ENCODE measurements around the gene EFNA4. TPM values are rescaled to one million over a fixed set of nuclear protein-coding genes. Genes with fewer than 3 reads are reported as not detected.

Gene EFNA4
- polyA plus RNA-seq, 2 of the 4 experiments (the other 2 are of a cell fraction), result 3.1 to 8.7 TPM

DNA sequence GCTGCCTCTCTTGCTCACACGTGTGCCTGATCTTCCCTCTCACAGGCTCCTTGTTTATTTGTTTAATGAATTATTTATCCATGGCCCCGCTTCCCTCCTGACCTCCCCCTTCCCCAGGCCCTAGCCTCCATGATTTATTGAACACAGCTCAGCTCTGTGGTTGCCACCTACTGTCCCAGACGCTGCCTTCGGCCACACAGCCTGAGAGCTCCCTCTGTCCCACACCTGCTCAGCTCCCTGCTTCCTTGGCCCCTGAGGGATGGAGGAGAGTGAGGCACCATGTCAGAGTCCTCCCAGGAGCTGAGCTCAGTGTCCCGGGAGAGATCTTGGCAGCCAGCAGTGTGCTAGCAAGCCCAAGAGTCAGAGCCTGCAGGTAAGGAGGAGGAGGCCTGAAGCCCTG lies 12.0 kb downstream of the EFNA4 start:
- FAIRE-seq (no peak), ATAC-seq (no peak), DNase-seq (ENCODE audit: low read depth in 1 of 2, low spot score in 1 of 2) (no peak)
- peaks cover 25% of the 10 kb centered on the region for H3K4me1 ChIP-seq
- no peak for TF ChIP-seq EHF (CRISPR knock-in tag; IDR thresholded peaks at IDR 0.05)
- no peak for TF ChIP-seq MYC (IDR thresholded peaks at IDR 0.05; ENCODE audit: borderline replicate concordance, low read length)
- TF ChIP-seq NFE2L2 (conservative IDR thresholded peaks at IDR 0.05; ENCODE audit: low read length), result no peak
- no peak for TF ChIP-seq FOSL2 (IDR thresholded peaks at IDR 0.05)
- TF ChIP-seq FOSL2 (CRISPR knock-in tag; IDR thresholded peaks at IDR 0.05), result no peak
- no peak for TF ChIP-seq NR3C1 (IDR thresholded peaks at IDR 0.05)
- TF ChIP-seq CBX8 (IDR thresholded peaks at IDR 0.05), result no peak
- no peak for TF ChIP-seq JUNB (IDR thresholded peaks at IDR 0.05)
- TF ChIP-seq HOXA7 (CRISPR knock-in tag; IDR thresholded peaks at IDR 0.05), result no peak
- TF ChIP-seq, protein P1, sequence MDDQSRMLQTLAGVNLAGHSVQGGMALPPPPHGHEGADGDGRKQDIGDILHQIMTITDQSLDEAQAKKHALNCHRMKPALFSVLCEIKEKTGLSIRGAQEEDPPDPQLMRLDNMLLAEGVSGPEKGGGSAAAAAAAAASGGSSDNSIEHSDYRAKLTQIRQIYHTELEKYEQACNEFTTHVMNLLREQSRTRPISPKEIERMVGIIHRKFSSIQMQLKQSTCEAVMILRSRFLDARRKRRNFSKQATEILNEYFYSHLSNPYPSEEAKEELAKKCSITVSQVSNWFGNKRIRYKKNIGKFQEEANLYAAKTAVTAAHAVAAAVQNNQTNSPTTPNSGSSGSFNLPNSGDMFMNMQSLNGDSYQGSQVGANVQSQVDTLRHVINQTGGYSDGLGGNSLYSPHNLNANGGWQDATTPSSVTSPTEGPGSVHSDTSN (IDR thresholded peaks at IDR 0.05), result no peak
- no peak for TF ChIP-seq TFCP2L1 (CRISPR knock-in tag; IDR thresholded peaks at IDR 0.05)
- no peak for TF ChIP-seq ZNF302 (CRISPR knock-in tag; IDR thresholded peaks at IDR 0.05)
- TF ChIP-seq NPAS2 (CRISPR knock-in tag; IDR thresholded peaks at IDR 0.05; ENCODE audit: borderline replicate concordance), result no peak
- no peak for TF ChIP-seq RAD21 (conservative IDR thresholded peaks at IDR 0.05 in 1 of 2, IDR thresholded peaks at IDR 0.05 in 1 of 2)
- TF ChIP-seq ZSCAN20 (CRISPR knock-in tag; IDR thresholded peaks at IDR 0.05), result no peak
- no peak for TF ChIP-seq POLR2AphosphoS2 (conservative IDR thresholded peaks at IDR 0.05; ENCODE audit: low read length)
- TF ChIP-seq, protein P2, sequence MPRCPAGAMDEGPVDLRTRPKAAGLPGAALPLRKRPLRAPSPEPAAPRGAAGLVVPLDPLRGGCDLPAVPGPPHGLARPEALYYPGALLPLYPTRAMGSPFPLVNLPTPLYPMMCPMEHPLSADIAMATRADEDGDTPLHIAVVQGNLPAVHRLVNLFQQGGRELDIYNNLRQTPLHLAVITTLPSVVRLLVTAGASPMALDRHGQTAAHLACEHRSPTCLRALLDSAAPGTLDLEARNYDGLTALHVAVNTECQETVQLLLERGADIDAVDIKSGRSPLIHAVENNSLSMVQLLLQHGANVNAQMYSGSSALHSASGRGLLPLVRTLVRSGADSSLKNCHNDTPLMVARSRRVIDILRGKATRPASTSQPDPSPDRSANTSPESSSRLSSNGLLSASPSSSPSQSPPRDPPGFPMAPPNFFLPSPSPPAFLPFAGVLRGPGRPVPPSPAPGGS (IDR thresholded peaks at IDR 0.05), result no peak
- TF ChIP-seq EP300 (IDR thresholded peaks at IDR 0.05), result no peak
- TF ChIP-seq SMC3 (IDR thresholded peaks at IDR 0.05), result no peak
- POLR2A ChIA-PET, result no interaction called here
- 53% methylated on average over 5 of the region's 5 CpGs for WGBS (ENCODE audit: missing lambda C conversion rate)
- H3K9me3 ChIP-seq, result no peaks in the 10 kb centered on the region
- CTCF ChIA-PET, result interaction anchor here (0.5 to 27.3 kb wide), 7 partner anchors 9 to 515 kb away, joined by 3 to 350 read pairs (median 6); partner anchors contain the start of genes ADAM15, EFNA4 and KRTCAP2
- no peak overlapping the region for H3K27ac ChIP-seq
- no peak overlapping the region for H3K4me3 ChIP-seq
- H3K4me2 ChIP-seq, result no peak overlapping the region

DNA sequence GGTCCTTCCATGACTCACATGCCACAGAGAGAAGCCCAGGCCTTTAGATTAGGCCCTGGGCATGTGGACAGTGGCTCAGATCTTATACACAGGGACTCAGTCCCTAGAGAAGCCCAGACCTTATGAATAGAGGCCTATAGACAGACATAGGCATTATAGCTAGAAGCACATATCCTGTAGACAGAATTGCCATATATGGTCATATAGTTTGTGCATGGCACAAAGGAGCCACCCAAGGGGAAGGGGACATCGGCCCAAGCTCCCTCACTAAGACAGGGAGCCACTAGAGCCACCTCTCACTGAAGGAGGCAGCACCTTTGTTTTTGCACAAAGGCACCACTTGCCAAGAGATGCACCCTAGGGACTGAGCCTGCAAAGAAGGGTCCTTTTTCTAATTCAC lies 12.8 kb downstream of the EFNA4 start:
- no peak overlapping the region for H3K4me2 ChIP-seq
- 67% methylated on average over 1 of the region's 1 CpG for WGBS (ENCODE audit: missing lambda C conversion rate)
- ATAC-seq (no peak), DNase-seq (ENCODE audit: low read depth in 1 of 2, low spot score in 1 of 2) (no peak), FAIRE-seq (no peak)
- H3K27ac ChIP-seq, result no peak overlapping the region
- H3K4me1 ChIP-seq, result peaks cover 30% of the 10 kb centered on the region
- ChIA-PET POLR2A (interaction anchor here (0.6 kb wide), 1 partner anchor 23 kb away, joined by 5 read pairs; no protein-coding TSS in a partner anchor), CTCF (interaction anchor here (0.6 to 27.3 kb wide), 7 partner anchors 8 to 183 kb away, joined by 3 to 350 read pairs (median 9); partner anchors contain the start of genes ADAM15, EFNA4 and KRTCAP2)
- H3K9me3 ChIP-seq, result no peaks in the 10 kb centered on the region
- H3K4me3 ChIP-seq, result no peak overlapping the region
- TF ChIP-seq TFCP2L1 (CRISPR knock-in tag; IDR thresholded peaks at IDR 0.05), result no peak
- TF ChIP-seq NPAS2 (CRISPR knock-in tag; IDR thresholded peaks at IDR 0.05; ENCODE audit: borderline replicate concordance), result no peak
- no peak for TF ChIP-seq CHD2 (IDR thresholded peaks at IDR 0.05; ENCODE audit: low read length, partially characterized antibody)
- TF ChIP-seq, protein P3, sequence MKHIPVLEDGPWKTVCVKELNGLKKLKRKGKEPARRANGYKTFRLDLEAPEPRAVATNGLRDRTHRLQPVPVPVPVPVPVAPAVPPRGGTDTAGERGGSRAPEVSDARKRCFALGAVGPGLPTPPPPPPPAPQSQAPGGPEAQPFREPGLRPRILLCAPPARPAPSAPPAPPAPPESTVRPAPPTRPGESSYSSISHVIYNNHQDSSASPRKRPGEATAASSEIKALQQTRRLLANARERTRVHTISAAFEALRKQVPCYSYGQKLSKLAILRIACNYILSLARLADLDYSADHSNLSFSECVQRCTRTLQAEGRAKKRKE (CRISPR knock-in tag; IDR thresholded peaks at IDR 0.05; ENCODE audit: low read depth), result no peak
- TF ChIP-seq KDM1A (IDR thresholded peaks at IDR 0.05; ENCODE audit: low read depth), result no peak
- no peak for TF ChIP-seq TP53 (CRISPR knock-in tag; IDR thresholded peaks at IDR 0.05)
- TF ChIP-seq ZNF302 (CRISPR knock-in tag; IDR thresholded peaks at IDR 0.05), result no peak
- TF ChIP-seq, protein P4, sequence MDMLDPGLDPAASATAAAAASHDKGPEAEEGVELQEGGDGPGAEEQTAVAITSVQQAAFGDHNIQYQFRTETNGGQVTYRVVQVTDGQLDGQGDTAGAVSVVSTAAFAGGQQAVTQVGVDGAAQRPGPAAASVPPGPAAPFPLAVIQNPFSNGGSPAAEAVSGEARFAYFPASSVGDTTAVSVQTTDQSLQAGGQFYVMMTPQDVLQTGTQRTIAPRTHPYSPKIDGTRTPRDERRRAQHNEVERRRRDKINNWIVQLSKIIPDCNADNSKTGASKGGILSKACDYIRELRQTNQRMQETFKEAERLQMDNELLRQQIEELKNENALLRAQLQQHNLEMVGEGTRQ (IDR thresholded peaks at IDR 0.05), result no peak
- TF ChIP-seq GATA3 (IDR thresholded peaks at IDR 0.05; ENCODE audit: borderline replicate concordance), result no peak
- TF ChIP-seq CEBPB (IDR thresholded peaks at IDR 0.05), result no peak
- TF ChIP-seq CBX2 (IDR thresholded peaks at IDR 0.05; ENCODE audit: borderline replicate concordance, low read depth), result no peak
- TF ChIP-seq, protein P5, sequence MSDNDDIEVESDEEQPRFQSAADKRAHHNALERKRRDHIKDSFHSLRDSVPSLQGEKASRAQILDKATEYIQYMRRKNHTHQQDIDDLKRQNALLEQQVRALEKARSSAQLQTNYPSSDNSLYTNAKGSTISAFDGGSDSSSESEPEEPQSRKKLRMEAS (IDR thresholded peaks at IDR 0.05), result no peak
- TF ChIP-seq, protein P6, sequence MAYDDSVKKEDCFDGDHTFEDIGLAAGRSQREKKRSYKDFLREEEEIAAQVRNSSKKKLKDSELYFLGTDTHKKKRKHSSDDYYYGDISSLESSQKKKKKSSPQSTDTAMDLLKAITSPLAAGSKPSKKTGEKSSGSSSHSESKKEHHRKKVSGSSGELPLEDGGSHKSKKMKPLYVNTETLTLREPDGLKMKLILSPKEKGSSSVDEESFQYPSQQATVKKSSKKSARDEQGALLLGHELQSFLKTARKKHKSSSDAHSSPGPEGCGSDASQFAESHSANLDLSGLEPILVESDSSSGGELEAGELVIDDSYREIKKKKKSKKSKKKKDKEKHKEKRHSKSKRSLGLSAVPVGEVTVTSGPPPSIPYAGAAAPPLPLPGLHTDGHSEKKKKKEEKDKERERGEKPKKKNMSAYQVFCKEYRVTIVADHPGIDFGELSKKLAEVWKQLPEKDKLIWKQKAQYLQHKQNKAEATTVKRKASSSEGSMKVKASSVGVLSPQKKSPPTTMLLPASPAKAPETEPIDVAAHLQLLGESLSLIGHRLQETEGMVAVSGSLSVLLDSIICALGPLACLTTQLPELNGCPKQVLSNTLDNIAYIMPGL (CRISPR knock-in tag; IDR thresholded peaks at IDR 0.05; ENCODE audit: borderline replicate concordance), result no peak
- TF ChIP-seq, protein P7, sequence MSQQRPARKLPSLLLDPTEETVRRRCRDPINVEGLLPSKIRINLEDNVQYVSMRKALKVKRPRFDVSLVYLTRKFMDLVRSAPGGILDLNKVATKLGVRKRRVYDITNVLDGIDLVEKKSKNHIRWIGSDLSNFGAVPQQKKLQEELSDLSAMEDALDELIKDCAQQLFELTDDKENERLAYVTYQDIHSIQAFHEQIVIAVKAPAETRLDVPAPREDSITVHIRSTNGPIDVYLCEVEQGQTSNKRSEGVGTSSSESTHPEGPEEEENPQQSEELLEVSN (IDR thresholded peaks at IDR 0.05; ENCODE audit: borderline replicate concordance, low read depth), result no peak
- no peak for TF ChIP-seq KDM5A (IDR thresholded peaks at IDR 0.05)
- TF ChIP-seq, protein P1 (IDR thresholded peaks at IDR 0.05), result no peak
- TF ChIP-seq BHLHE40 (IDR thresholded peaks at IDR 0.05; ENCODE audit: low read depth, low read length), result no peak

Measured in A549 (cell line).